HEK293T (cell line): ENCODE data around the gene NNMT.

ENCODE experiments used
- BHLHE40 ChIP-seq: fragments of 450-650 bp; IDR thresholded peaks from 2 replicates; pipeline ENCODE4 v1.6.1; 2016; ENCODE audit warnings: mild to moderate bottlenecking, moderate library complexity, borderline replicate concordance
- FOXA1 ChIP-seq: fragments of 450-650 bp; IDR thresholded peaks from 2 replicates; pipeline ENCODE4 v1.6.1; 2016; ENCODE audit warnings: mild to moderate bottlenecking
- FOXM1 ChIP-seq: fragments of 450-650 bp; IDR thresholded peaks from 2 replicates; pipeline ENCODE4 v1.6.1; 2017; ENCODE audit warnings: mild to moderate bottlenecking, borderline replicate concordance
- NFRKB ChIP-seq: fragments of 450-650 bp; IDR thresholded peaks from 2 replicates; pipeline ENCODE4 v1.6.1; 2016; ENCODE audit warnings: mild to moderate bottlenecking, moderate library complexity
- TARDBP ChIP-seq: fragments of 450-650 bp; IDR thresholded peaks from 2 replicates; pipeline ENCODE4 v1.6.1; 2016

DNA sequence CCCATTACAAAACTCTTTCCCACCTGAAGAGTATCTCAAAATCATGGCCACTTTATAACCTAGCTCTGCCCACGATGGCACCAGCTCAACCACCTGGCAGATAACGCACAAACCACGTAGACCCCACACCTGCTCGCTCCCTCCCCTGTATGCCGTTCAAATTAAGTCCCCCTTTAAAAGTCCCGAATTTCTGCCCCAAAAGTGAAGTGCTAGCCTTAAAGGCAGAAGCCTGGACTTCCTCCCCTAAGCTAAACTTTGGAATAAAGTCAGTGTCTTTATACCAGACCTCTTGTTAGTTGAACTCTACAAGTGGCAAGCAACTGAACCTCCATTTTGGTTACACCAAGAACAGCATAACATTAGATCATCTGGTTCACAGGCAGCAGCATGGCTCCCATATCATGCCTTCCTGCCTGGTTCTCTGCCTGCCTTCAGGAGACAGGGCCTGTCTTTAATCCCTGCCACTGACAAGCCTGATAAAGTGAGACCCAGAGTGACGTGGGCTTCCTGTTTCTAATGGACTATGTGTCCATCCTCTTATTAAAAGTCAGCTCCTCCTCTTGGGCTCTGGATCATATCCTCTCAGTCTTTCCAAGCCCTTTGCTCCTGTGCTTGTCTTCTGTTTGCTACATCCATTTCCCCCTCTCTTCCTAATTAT, 32.6 kb upstream of the NNMT start:
- TF ChIP-seq BHLHE40 (no peak), NFRKB (no peak), TARDBP (no peak), FOXA1 (no peak), FOXM1 (no peak)
